HUES64 (cell line): ENCODE measurements around the gene PPME1.
"Not testable (repeated sequence)": the region's sequence is repeated elsewhere in the genome, so short reads cannot be mapped to it uniquely, and the experiment has no call there.

Experiments used
- H3K27ac ChIP-seq: 2 replicates; pipeline ENCODE4 v1.7.0; 2013; ENCODE audit warnings: low read depth, low read length, inconsistent platforms
- H3K27me3 ChIP-seq: 2 replicates; pipeline ENCODE4 v1.6.1; 2013; ENCODE audit warnings: mild to moderate bottlenecking, low read length; ENCODE audit not compliant: insufficient read depth
- H3K36me3 ChIP-seq: 2 replicates; pipeline ENCODE4 v1.6.1; 2013; ENCODE audit warnings: mild to moderate bottlenecking, low read length; ENCODE audit not compliant: insufficient read depth
- H3K4me1 ChIP-seq: 2 replicates; pipeline ENCODE4 v1.6.1; 2013; ENCODE audit warnings: mild to moderate bottlenecking, low read length, moderate library complexity; ENCODE audit not compliant: insufficient read depth
- H3K4me3 ChIP-seq: 2 replicates; pipeline ENCODE4 v1.5.1; 2013; ENCODE audit warnings: mild to moderate bottlenecking, low read length, moderate library complexity
- H3K9ac ChIP-seq: 2 replicates; pipeline ENCODE4 v1.6.1; 2013; ENCODE audit warnings: mild to moderate bottlenecking, low read depth, low read length
- H3K9me3 ChIP-seq: 2 replicates; pipeline ENCODE4 v1.6.1; 2013; ENCODE audit warnings: low read depth, low read length; ENCODE audit not compliant: insufficient read depth
- WGBS: fragments of 150-250, 120-280 bp; methylation state at CpG from one replicate; pipeline ENCODE4 v1.1.7; 2013; ENCODE audit warnings: missing lambda C conversion rate; 5-methylcytosine and 5-hydroxymethylcytosine counted together

PPME1 gene

GRCh38 chr11:74139151-74139918 is 31.8 kb upstream of the PPME1 start:
- no peaks in the 10 kb centered on the region for H3K9me3 ChIP-seq
- peak overlapping the region; percentile 77 for H3K27ac ChIP-seq
- H3K4me3 ChIP-seq, result no peak overlapping the region
- H3K4me1 ChIP-seq, result peaks cover 36% of the 10 kb centered on the region
- no peaks in the 10 kb centered on the region for H3K27me3 ChIP-seq
- WGBS, result 94% methylated on average over 6 of the region's 6 CpGs
- H3K9ac ChIP-seq, result peak overlapping the region; percentile 58; the same call in 1 of the 2 replicates
- peaks cover 37% of the 10 kb centered on the region for H3K36me3 ChIP-seq

- H3K27me3 ChIP-seq, H3K4me3 ChIP-seq, H3K9me3 ChIP-seq, H3K9ac ChIP-seq: not testable (repeated sequence)
- Histone ChIP-seq H3K36me3 (peaks cover 31% of the 10 kb centered on the region), H3K27ac (peak overlapping the region; percentile 68), H3K4me1 (peaks cover 36% of the 10 kb centered on the region)
- WGBS, result 100% methylated on average over 1 of the region's 1 CpG
Measured at GRCh38 chr11:74139919-74140431, 31.1 kb upstream of the PPME1 start.

- Histone ChIP-seq H3K36me3 (peaks cover 18% of the 10 kb centered on the region), H3K4me3 (no peak overlapping the region), H3K4me1 (peaks cover 36% of the 10 kb centered on the region), H3K27ac (peak overlapping the region; percentile 68), H3K9ac (peak overlapping the region; percentile 19; the same call in 1 of the 2 replicates), H3K9me3 (no peaks in the 10 kb centered on the region), H3K27me3 (no peaks in the 10 kb centered on the region)
- 79% methylated on average over 2 of the region's 2 CpGs for WGBS
Measured at GRCh38 chr11:74141241-74141695, 29.8 kb upstream of the PPME1 start.

GRCh38 chr11:74141908-74142307 is 29.2 kb upstream of the PPME1 start:
- Histone ChIP-seq H3K9me3 (no peaks in the 10 kb centered on the region), H3K4me3 (no peak overlapping the region), H3K27me3 (no peaks in the 10 kb centered on the region), H3K9ac (no peak overlapping the region), H3K27ac (no peak overlapping the region), H3K36me3 (peaks cover 15% of the 10 kb centered on the region), H3K4me1 (peaks cover 36% of the 10 kb centered on the region)
- WGBS, result 96% methylated on average over 3 of the region's 3 CpGs

- no peak overlapping the region for H3K9ac ChIP-seq
- H3K4me1 ChIP-seq, result peaks cover 36% of the 10 kb centered on the region
- no peak overlapping the region for H3K4me3 ChIP-seq
- WGBS, result 92% methylated on average over 3 of the region's 3 CpGs
- no peaks in the 10 kb centered on the region for H3K9me3 ChIP-seq
- H3K36me3 ChIP-seq, result peaks cover 15% of the 10 kb centered on the region
- H3K27me3 ChIP-seq, result no peaks in the 10 kb centered on the region
- H3K27ac ChIP-seq, result no peak overlapping the region
Measured at GRCh38 chr11:74142624-74143023, 28.5 kb upstream of the PPME1 start.

GRCh38 chr11:74144592-74144991 is 26.5 kb upstream of the PPME1 start:
- Histone ChIP-seq H3K4me3 (no peak overlapping the region), H3K9me3 (no peaks in the 10 kb centered on the region), H3K27me3 (no peaks in the 10 kb centered on the region), H3K9ac (no peak overlapping the region), H3K27ac (no peak overlapping the region), H3K36me3 (0 out of 2 replicates have a peak, but pooled peaks cover under 1% of the 10 kb centered on the region), H3K4me1 (peaks cover 18% of the 10 kb centered on the region)
- 93% methylated on average over 4 of the region's 4 CpGs for WGBS

- Histone ChIP-seq H3K36me3 (no peaks in the 10 kb centered on the region), H3K9me3 (no peaks in the 10 kb centered on the region), H3K4me3 (no peak overlapping the region), H3K4me1 (no peaks in the 10 kb centered on the region), H3K9ac (no peak overlapping the region), H3K27me3 (no peaks in the 10 kb centered on the region), H3K27ac (no peak overlapping the region)
- WGBS, result 91% methylated on average over 5 of the region's 5 CpGs
Measured at GRCh38 chr11:74147199-74147929, 23.7 kb upstream of the PPME1 start.

GRCh38 chr11:74153224-74153623 is 17.9 kb upstream of the PPME1 start:
- Histone ChIP-seq H3K27ac (no peak overlapping the region), H3K4me1 (no peaks in the 10 kb centered on the region), H3K4me3 (no peak overlapping the region), H3K27me3 (no peaks in the 10 kb centered on the region), H3K36me3 (0 out of 2 replicates have a peak, but pooled peaks cover 3% of the 10 kb centered on the region), H3K9ac (no peak overlapping the region), H3K9me3 (no peaks in the 10 kb centered on the region)

GRCh38 chr11:74154620-74155281 is 16.3 kb upstream of the PPME1 start:
- no peaks in the 10 kb centered on the region for H3K9me3 ChIP-seq
- H3K27me3 ChIP-seq, result no peaks in the 10 kb centered on the region
- H3K36me3 ChIP-seq, result peaks cover 8% of the 10 kb centered on the region
- no CpG with 5 or more reads among the region's 1 CpG for WGBS
- H3K9ac ChIP-seq, result no peak overlapping the region
- no peaks in the 10 kb centered on the region for H3K4me1 ChIP-seq
- H3K27ac ChIP-seq, result no peak overlapping the region
- H3K4me3 ChIP-seq, result no peak overlapping the region

- Histone ChIP-seq H3K27me3 (no peaks in the 10 kb centered on the region), H3K27ac (no peak overlapping the region)
Measured at GRCh38 chr11:74157169-74157568, 13.9 kb upstream of the PPME1 start.

GRCh38 chr11:74159642-74160041 is 11.4 kb upstream of the PPME1 start:
- Histone ChIP-seq H3K4me3 (no peak overlapping the region), H3K36me3 (peaks cover 45% of the 10 kb centered on the region), H3K27ac (no peak overlapping the region), H3K9ac (no peak overlapping the region), H3K4me1 (no peaks in the 10 kb centered on the region), H3K9me3 (no peaks in the 10 kb centered on the region), H3K27me3 (no peaks in the 10 kb centered on the region)

More at GRCh38 chr11:74157169-74157568, 13.9 kb upstream of the PPME1 start:
- no CpG with 5 or more reads among the region's 1 CpG for WGBS
- H3K9me3 ChIP-seq, result no peaks in the 10 kb centered on the region
- H3K36me3 ChIP-seq, result peaks cover 23% of the 10 kb centered on the region
- no peaks in the 10 kb centered on the region for H3K4me1 ChIP-seq
- no peak overlapping the region for H3K4me3 ChIP-seq
- no peak overlapping the region for H3K9ac ChIP-seq
